Endothelial cell (in vitro differentiated cells): ENCODE data around the gene ANAPC16. TPM values are rescaled to one million over a fixed set of nuclear protein-coding genes. Genes with fewer than 3 reads are reported as not detected.

Experiments
- DNase-seq: peaks from one replicate; pipeline ENCODE4 v3.0.0; 2021; ENCODE audit warnings: low spot score
- H3K27ac Mint-ChIP-seq: one replicate; pipeline ENCODE4 v1.8.0; 2021; ENCODE audit warnings: mixed read lengths, inconsistent platforms; ENCODE audit not compliant: unreplicated experiment
- H3K27me3 Mint-ChIP-seq: one replicate; pipeline ENCODE4 v1.8.0; 2021; ENCODE audit warnings: mild to moderate bottlenecking, moderate library complexity, mixed read lengths, inconsistent platforms; ENCODE audit not compliant: unreplicated experiment
- H3K36me3 Mint-ChIP-seq: one replicate; pipeline ENCODE4 v1.8.0; 2021; ENCODE audit warnings: mild to moderate bottlenecking, low read depth, mixed read lengths, inconsistent platforms; ENCODE audit not compliant: unreplicated experiment
- H3K4me1 Mint-ChIP-seq: one replicate; pipeline ENCODE4 v1.8.0; 2021; ENCODE audit warnings: mild to moderate bottlenecking, mixed read lengths, inconsistent platforms; ENCODE audit not compliant: unreplicated experiment
- H3K4me3 Mint-ChIP-seq: one replicate; pipeline ENCODE4 v1.8.0; 2021; ENCODE audit warnings: mild to moderate bottlenecking, mixed read lengths, inconsistent platforms; ENCODE audit not compliant: unreplicated experiment
- H3K9me3 Mint-ChIP-seq: one replicate; pipeline ENCODE4 v1.8.0; 2021; ENCODE audit warnings: mixed read lengths, inconsistent platforms; ENCODE audit not compliant: unreplicated experiment
- CTCF ChIP-seq: fragments of 200-600 bp; sonication (generic); IDR thresholded peaks from one replicate; pipeline ENCODE4 v1.5.0; 2021; ENCODE audit warnings: antibody characterized with exemption; ENCODE audit not compliant: unreplicated experiment
- total RNA-seq: library from RNA; stranded (reverse); fragmentation: NEBNext Ultra II Directional; extraction: Animal tissue kit (Norgen Biotek cat#: 25700); gene quantifications from one replicate; pipeline ENCODE4 v1.2.1, GENCODE V29; 2021; ENCODE audit not compliant: unreplicated experiment

The ANAPC16 gene
- total RNA-seq, 1 donor from 2014 or later, result 56.7 TPM

- no peak overlapping the region for H3K4me3 Mint-ChIP-seq
- DNase-seq, result no peak
- H3K27ac Mint-ChIP-seq, result no peak overlapping the region
- peaks cover 5% of the 10 kb centered on the region for H3K4me1 Mint-ChIP-seq
- peaks cover 3% of the 10 kb centered on the region for H3K36me3 Mint-ChIP-seq
- no peak for TF ChIP-seq CTCF
- H3K27me3 Mint-ChIP-seq, result no peaks in the 10 kb centered on the region
- no peaks in the 10 kb centered on the region for H3K9me3 Mint-ChIP-seq
Measured at GRCh38 chr10:72226418-72227027, 10.7 kb downstream of the ANAPC16 start.

GRCh38 chr10:72227826-72228225 lies 12.0 kb downstream of the ANAPC16 start:
- Mint-ChIP-seq H3K36me3 (peaks cover 4% of the 10 kb centered on the region), H3K4me3 (no peak overlapping the region), H3K9me3 (no peaks in the 10 kb centered on the region), H3K27me3 (no peaks in the 10 kb centered on the region), H3K27ac (no peak overlapping the region), H3K4me1 (peaks cover 5% of the 10 kb centered on the region)
- TF ChIP-seq CTCF, result no peak
- DNase-seq, result no peak

GRCh38 chr10:72228318-72228751 lies 12.5 kb downstream of the ANAPC16 start:
- peaks cover 4% of the 10 kb centered on the region for H3K4me1 Mint-ChIP-seq
- peaks cover 9% of the 10 kb centered on the region for H3K36me3 Mint-ChIP-seq
- H3K9me3 Mint-ChIP-seq, result no peaks in the 10 kb centered on the region
- no peak overlapping the region for H3K27ac Mint-ChIP-seq
- H3K4me3 Mint-ChIP-seq, result no peak overlapping the region
- no peaks in the 10 kb centered on the region for H3K27me3 Mint-ChIP-seq
- no peak for DNase-seq
- no peak for TF ChIP-seq CTCF

- no peak for DNase-seq
- Mint-ChIP-seq H3K27me3 (no peaks in the 10 kb centered on the region), H3K4me1 (peaks cover 2% of the 10 kb centered on the region), H3K27ac (no peak overlapping the region), H3K4me3 (no peak overlapping the region), H3K9me3 (no peaks in the 10 kb centered on the region), H3K36me3 (peaks cover 9% of the 10 kb centered on the region)
- no peak for TF ChIP-seq CTCF
Measured at GRCh38 chr10:72229261-72230251, 13.7 kb downstream of the ANAPC16 start.

- peaks cover 7% of the 10 kb centered on the region for H3K4me1 Mint-ChIP-seq
- peaks cover 9% of the 10 kb centered on the region for H3K36me3 Mint-ChIP-seq
- DNase-seq, result no peak
- H3K4me3 Mint-ChIP-seq, result no peak overlapping the region
- no peaks in the 10 kb centered on the region for H3K27me3 Mint-ChIP-seq
- TF ChIP-seq CTCF, result no peak
- no peaks in the 10 kb centered on the region for H3K9me3 Mint-ChIP-seq
- no peak overlapping the region for H3K27ac Mint-ChIP-seq
Measured at GRCh38 chr10:72233621-72234020, 17.8 kb downstream of the ANAPC16 start.
